ENCODE results near the gene CCDC73. TPM values are rescaled to one million over a fixed set of nuclear protein-coding genes. Genes with fewer than 3 reads are reported as not detected.

The CCDC73 gene
- under 0.01 TPM in 2 replicates for total RNA-seq

GRCh38 chr11:32794439-32794838 is at the start of gene CCDC73:
CCDC73 (minus strand) TSS chr11:32794662; CDS start chr11:32760243, 34,419 bp downstream.

GRCh38 chr11:32829680-32830412 is 35.4 kb upstream of the CCDC73 start, which contains the start of gene PRRG4:
PRRG4 (plus strand) TSS chr11:32829927; CDS start chr11:32830530, 603 bp downstream.

GRCh38 chr11:32583459-32584271 is 210.8 kb downstream of the CCDC73 start, which contains the start of gene EIF3M:
EIF3M (plus strand) TSS chr11:32583831; CDS start chr11:32583888, 57 bp downstream.

Other genes with a start within 250 kb of the CCDC73 start
- gene EIF3M, start 210.8 kb downstream of the CCDC73 start, total RNA-seq = 337 and 461 TPM in 2 replicates
- 0.52 and 1.3 TPM in 2 replicates for gene PRRG4, start 35.3 kb upstream of the CCDC73 start, total RNA-seq
- 9.2 and 18.3 TPM in 2 replicates for gene QSER1, start 98.1 kb upstream of the CCDC73 start, total RNA-seq
- gene DEPDC7, start 221.2 kb upstream of the CCDC73 start, total RNA-seq = 0.09 and 0.11 TPM in 2 replicates
- gene TCP11L1, start 244.9 kb upstream of the CCDC73 start, total RNA-seq = 10.7 and 11.4 TPM in 2 replicates